GM18909 (cell line): ENCODE data around the gene BMP7.
"Not testable (repeated sequence)": the region's sequence is repeated elsewhere in the genome, so short reads cannot be mapped to it uniquely, and the experiment has no call there.

Experiments
- ATAC-seq: cut with Tn5 transposase; IDR thresholded peaks from one replicate; pipeline ENCODE4 v1.9.1; 2021; ENCODE audit warnings: mild to moderate bottlenecking; ENCODE audit not compliant: unreplicated experiment, poor library complexity

Gene BMP7

GRCh38 chr20:57159945-57160610 lies 106.4 kb downstream of the BMP7 start:
- ATAC-seq, result no peak

GRCh38 chr20:57159193-57159851 lies 107.1 kb downstream of the BMP7 start:
- ATAC-seq, result no peak

GRCh38 chr20:57158474-57158873 lies 108.0 kb downstream of the BMP7 start:
- ATAC-seq, result no peak

GRCh38 chr20:57157787-57158186 lies 108.7 kb downstream of the BMP7 start:
- not testable (repeated sequence) for ATAC-seq

- ATAC-seq, result no peak
Observed at GRCh38 chr20:57157106-57157691, 109.2 kb downstream of the BMP7 start.

GRCh38 chr20:57156011-57156729 lies 110.3 kb downstream of the BMP7 start:
- ATAC-seq, result no peak

- ATAC-seq, result no peak
Observed at GRCh38 chr20:57155415-57155814, 111.0 kb downstream of the BMP7 start.

GRCh38 chr20:57153238-57153905 lies 113.1 kb downstream of the BMP7 start:
- ATAC-seq, result no peak

GRCh38 chr20:57152557-57152956 lies 113.9 kb downstream of the BMP7 start:
- no peak for ATAC-seq

GRCh38 chr20:57150559-57150958 lies 115.9 kb downstream of the BMP7 start:
- ATAC-seq, result no peak

- ATAC-seq, result no peak
Observed at GRCh38 chr20:57148263-57148662, 118.2 kb downstream of the BMP7 start.

- ATAC-seq, result no peak
Observed at GRCh38 chr20:57147185-57147584, 119.3 kb downstream of the BMP7 start.

- ATAC-seq, result no peak
Observed at GRCh38 chr20:57146155-57146554, 120.3 kb downstream of the BMP7 start.

GRCh38 chr20:57145089-57145631 lies 121.3 kb downstream of the BMP7 start:
- no peak for ATAC-seq

- no peak for ATAC-seq
Observed at GRCh38 chr20:57143173-57143572, 123.3 kb downstream of the BMP7 start.

- no peak for ATAC-seq
Observed at GRCh38 chr20:57142667-57143066, 123.8 kb downstream of the BMP7 start.

GRCh38 chr20:57141492-57141891 lies 124.9 kb downstream of the BMP7 start:
- no peak for ATAC-seq

GRCh38 chr20:57140416-57140965 lies 126.0 kb downstream of the BMP7 start:
- no peak for ATAC-seq

- no peak for ATAC-seq
Observed at GRCh38 chr20:57139342-57140093, 126.9 kb downstream of the BMP7 start.
